NT2/D1 (cell line): Measurements from ENCODE around the gene NAGPA.
A peak's percentile ranks its signal among the peaks of the same experiment; 100 is the strongest.

Source experiments
- DNase-seq: peaks from one replicate; pipeline ENCODE4 v3.0.0-alpha.2; 2011; ENCODE audit warnings: low read depth, low spot score
- H3K27me3 ChIP-seq: 2 replicates; pipeline ENCODE4 v1.6.0; 2011; ENCODE audit warnings: mild to moderate bottlenecking; ENCODE audit not compliant: insufficient read length, insufficient read depth
- H3K36me3 ChIP-seq: 2 replicates; pipeline ENCODE4 v1.6.1; 2011; ENCODE audit warnings: mild to moderate bottlenecking, low read length, mixed read lengths; ENCODE audit not compliant: insufficient read depth, insufficient read length
- H3K4me1 ChIP-seq: 2 replicates; pipeline ENCODE4 v1.5.1; 2011; ENCODE audit not compliant: insufficient read depth, insufficient read length
- H3K4me3 ChIP-seq: 2 replicates; pipeline ENCODE4 v1.5.1; 2011; ENCODE audit warnings: low read depth; ENCODE audit not compliant: insufficient read length
- H3K9ac ChIP-seq: 2 replicates; pipeline ENCODE4 v1.6.0; 2011; ENCODE audit warnings: low read depth; ENCODE audit not compliant: insufficient read length
- H3K9me3 ChIP-seq: 2 replicates; pipeline ENCODE4 v1.5.1; 2011; ENCODE audit warnings: mild to moderate bottlenecking, low read length; ENCODE audit not compliant: insufficient read depth
- SUZ12 ChIP-seq: IDR thresholded peaks from 2 replicates; pipeline ENCODE4 v1.6.1; 2011; ENCODE audit not compliant: insufficient read length, insufficient read depth; ENCODE audit errors: extremely low read depth
- YY1 ChIP-seq: IDR thresholded peaks from 2 replicates; pipeline ENCODE4 v1.6.1; 2011; ENCODE audit not compliant: insufficient read length, insufficient read depth
- ZNF274 ChIP-seq: IDR thresholded peaks from 2 replicates; pipeline ENCODE4 v1.6.1; 2011; ENCODE audit warnings: mild to moderate bottlenecking, low read depth, low read length

NAGPA gene

GRCh38 chr16:5065813-5066212, 32.1 kb upstream of the NAGPA start, which contains the start of gene C16orf89:
C16orf89 (minus strand) TSS chr16:5065956; CDS start chr16:5065908, 48 bp downstream.
- Histone ChIP-seq H3K4me1 (peaks cover 18% of the 10 kb centered on the region), H3K27me3 (no peaks in the 10 kb centered on the region), H3K9me3 (no peaks in the 10 kb centered on the region), H3K4me3 (no peak within 1 kb of the TSS), H3K9ac (peak within 1 kb of the TSS; percentile 62), H3K36me3 (no peaks in the 10 kb centered on the region)
- no peak for TF ChIP-seq SUZ12
- TF ChIP-seq ZNF274: no peak
- TF ChIP-seq YY1: no peak
- DNase-seq: no peak

- Histone ChIP-seq H3K4me3 (no peak overlapping the region), H3K27me3 (no peaks in the 10 kb centered on the region), H3K9me3 (no peaks in the 10 kb centered on the region), H3K4me1 (peaks cover 19% of the 10 kb centered on the region), H3K9ac (peak overlapping the region; percentile 62), H3K36me3 (no peaks in the 10 kb centered on the region)
- DNase-seq: no peak
- no peak for TF ChIP-seq ZNF274
- TF ChIP-seq SUZ12: no peak
- TF ChIP-seq YY1: no peak
These were observed 31.6 kb upstream of the NAGPA start for GRCh38 chr16:5065326-5065725.

- Histone ChIP-seq H3K4me1 (peaks cover 23% of the 10 kb centered on the region), H3K36me3 (no peaks in the 10 kb centered on the region), H3K9ac (no peak overlapping the region), H3K9me3 (no peaks in the 10 kb centered on the region), H3K27me3 (no peaks in the 10 kb centered on the region), H3K4me3 (no peak overlapping the region)
- DNase-seq: no peak
- no peak for TF ChIP-seq YY1
- no peak for TF ChIP-seq ZNF274
- TF ChIP-seq SUZ12: no peak
These were observed 31.2 kb upstream of the NAGPA start for GRCh38 chr16:5064915-5065314.

GRCh38 chr16:5062790-5063765, 29.3 kb upstream of the NAGPA start:
- H3K36me3 ChIP-seq: no peaks in the 10 kb centered on the region
- TF ChIP-seq SUZ12: no peak
- no peak for TF ChIP-seq YY1
- TF ChIP-seq ZNF274: no peak
- no peaks in the 10 kb centered on the region for H3K27me3 ChIP-seq

GRCh38 chr16:5062051-5062450, 28.3 kb upstream of the NAGPA start:
- no peaks in the 10 kb centered on the region for H3K27me3 ChIP-seq
- H3K9ac ChIP-seq: no peak overlapping the region
- H3K36me3 ChIP-seq: no peaks in the 10 kb centered on the region
- TF ChIP-seq YY1: no peak
- TF ChIP-seq SUZ12: no peak
- no peak for TF ChIP-seq ZNF274
- peaks cover 26% of the 10 kb centered on the region for H3K4me1 ChIP-seq
- no peaks in the 10 kb centered on the region for H3K9me3 ChIP-seq
- no peak overlapping the region for H3K4me3 ChIP-seq
- DNase-seq: no peak

More at GRCh38 chr16:5062790-5063765, 29.3 kb upstream of the NAGPA start:
- Histone ChIP-seq H3K4me3 (no peak overlapping the region), H3K4me1 (peaks cover 26% of the 10 kb centered on the region), H3K9me3 (no peaks in the 10 kb centered on the region), H3K9ac (no peak overlapping the region)
- DNase-seq: no peak

GRCh38 chr16:5060073-5060641, 26.4 kb upstream of the NAGPA start:
- Histone ChIP-seq H3K4me3 (no peak overlapping the region), H3K4me1 (peaks cover 18% of the 10 kb centered on the region), H3K36me3 (peaks cover 4% of the 10 kb centered on the region), H3K9me3 (no peaks in the 10 kb centered on the region), H3K9ac (peak overlapping the region; percentile 79), H3K27me3 (no peaks in the 10 kb centered on the region)
- no peak for DNase-seq
- no peak for TF ChIP-seq YY1
- TF ChIP-seq ZNF274: no peak
- TF ChIP-seq SUZ12: no peak

GRCh38 chr16:5059386-5060072, 25.8 kb upstream of the NAGPA start:
- H3K9ac ChIP-seq: peak overlapping the region; percentile 79
- no peak overlapping the region for H3K4me3 ChIP-seq
- peaks cover 4% of the 10 kb centered on the region for H3K36me3 ChIP-seq
- H3K9me3 ChIP-seq: no peaks in the 10 kb centered on the region
- peaks cover 18% of the 10 kb centered on the region for H3K4me1 ChIP-seq
- TF ChIP-seq ZNF274: no peak
- DNase-seq: peak; percentile 77
- no peaks in the 10 kb centered on the region for H3K27me3 ChIP-seq
